ENCODE data around the gene SAT2. TPM values are rescaled to one million over a fixed set of nuclear protein-coding genes. Genes with fewer than 3 reads are reported as not detected.
A peak's percentile ranks its signal among the peaks of the same experiment; 100 is the strongest.

SAT2 gene
- total and polyA plus RNA-seq, 2 of the 13 experiments (the other 11 are each of a cell fraction or from before 2014, with no cell fraction given), result 37.6 to 93.7 TPM

DNA sequence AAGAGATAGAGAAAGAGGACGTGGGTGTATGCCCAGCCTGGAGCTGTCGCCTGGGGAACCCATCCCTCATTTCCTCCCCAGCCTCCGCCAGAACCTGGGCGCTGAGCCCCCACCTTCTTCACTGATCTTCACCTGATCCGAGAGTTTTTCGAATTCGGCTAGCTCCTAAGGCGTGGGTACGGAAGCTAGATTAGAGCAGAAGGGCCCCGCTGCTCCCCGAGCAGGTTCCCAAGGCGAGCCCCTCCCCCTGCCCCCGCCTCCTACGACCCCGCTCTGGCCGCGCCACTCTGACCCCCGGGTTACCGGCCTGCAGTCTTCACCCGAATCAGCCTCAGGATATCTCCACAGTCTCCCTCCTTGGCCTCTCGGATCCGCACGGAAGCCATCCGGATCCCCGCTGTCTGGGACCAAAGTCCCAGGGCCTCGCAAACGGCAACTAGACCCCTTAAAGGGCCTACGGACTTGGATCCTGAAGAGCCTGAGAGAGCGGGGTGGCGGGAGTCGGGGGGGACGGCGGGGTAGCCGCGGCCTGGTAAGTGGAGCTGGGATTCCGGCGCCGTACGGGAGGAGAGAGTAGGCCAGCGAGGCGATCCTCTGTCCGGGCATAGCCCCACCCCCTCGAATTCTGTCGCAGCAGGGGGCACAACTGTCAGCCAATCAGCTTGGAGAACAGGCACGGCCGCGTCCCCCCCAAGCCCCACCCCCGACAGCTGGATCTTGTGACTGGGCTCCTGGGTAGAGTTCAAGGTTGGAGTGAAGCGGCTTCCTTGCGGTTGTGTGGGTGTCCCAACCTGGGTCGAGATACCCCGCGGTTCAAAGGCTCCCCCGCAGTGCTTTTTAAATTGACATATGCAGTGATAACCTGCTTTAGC, at the start of gene SAT2 (continued):
- no peak; the same call in 1 of the 2 replicates for TF ChIP-seq HNF1A (IDR thresholded peaks at IDR 0.05; ENCODE audit: low read depth)
- TF ChIP-seq HNF1A (CRISPR knock-in tag; IDR thresholded peaks at IDR 0.05; ENCODE audit: borderline replicate concordance), result peak; percentile 49; the same call in 1 of the 2 replicates
- TF ChIP-seq CHCHD3 (CRISPR knock-in tag; IDR thresholded peaks at IDR 0.05), result no peak
- no peak for TF ChIP-seq STAG1 (CRISPR knock-in tag; IDR thresholded peaks at IDR 0.05)
- no peak for TF ChIP-seq ZNF326 (CRISPR knock-in tag; IDR thresholded peaks at IDR 0.05; ENCODE audit: borderline replicate concordance)
- peak; percentile 24; the same call in 1 of the 2 replicates for TF ChIP-seq GMEB1 (CRISPR knock-in tag; IDR thresholded peaks at IDR 0.05; ENCODE audit: borderline replicate concordance)
- TF ChIP-seq BCLAF1 (IDR thresholded peaks at IDR 0.05), result no peak
- TF ChIP-seq ZNF501 (CRISPR knock-in tag; IDR thresholded peaks at IDR 0.05), result peak; percentile 35; the same call in 1 of the 2 replicates
- no peak for TF ChIP-seq ZNF776 (CRISPR knock-in tag; IDR thresholded peaks at IDR 0.05)
- TF ChIP-seq ZNF607 (CRISPR knock-in tag; IDR thresholded peaks at IDR 0.05; ENCODE audit: borderline replicate concordance), result peak; percentile 45; the same call in 1 of the 2 replicates
- peak; percentile 88 for TF ChIP-seq RXRA (CRISPR knock-in tag; IDR thresholded peaks at IDR 0.05)
- peak; percentile 89 for TF ChIP-seq POLR2AphosphoS5 (IDR thresholded peaks at IDR 0.05; ENCODE audit: low read depth, low read length)
- no peak for TF ChIP-seq TP53 (CRISPR knock-in tag; conservative IDR thresholded peaks at IDR 0.05)
- TF ChIP-seq USF2 (IDR thresholded peaks at IDR 0.05; ENCODE audit: low read depth, low read length), result no peak
- TF ChIP-seq USF2 (CRISPR knock-in tag; IDR thresholded peaks at IDR 0.05; ENCODE audit: borderline replicate concordance), result no peak
- no peak for TF ChIP-seq ZFP62 (CRISPR knock-in tag; IDR thresholded peaks at IDR 0.05)
- no peak for TF ChIP-seq NCOA1 (CRISPR knock-in tag; IDR thresholded peaks at IDR 0.05)

Data from HepG2 (cell line).